Measurements from ENCODE around the gene KRTAP5-9.

Gene KRTAP5-9

DNA sequence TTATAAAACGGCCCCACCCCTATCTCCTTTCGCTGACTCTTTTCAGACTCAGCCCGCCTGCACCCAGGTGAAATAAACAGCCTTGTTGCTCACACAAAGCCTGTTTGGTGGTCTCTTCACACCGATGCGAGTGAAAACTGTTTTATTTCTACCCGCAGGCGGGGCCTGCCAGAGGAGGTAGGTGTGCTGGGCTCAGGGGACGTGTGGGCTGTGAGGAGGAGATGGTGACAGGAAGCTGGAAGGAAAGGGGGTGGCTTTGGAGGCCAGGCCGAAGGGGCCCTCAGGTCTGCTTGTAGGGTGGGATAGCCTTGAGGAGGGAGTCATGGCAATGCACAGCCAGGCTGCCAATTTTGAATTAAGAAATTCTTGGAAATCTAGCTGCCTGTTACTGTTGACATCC, 42.4 kb upstream of the KRTAP5-9 start:
- TF ChIP-seq POLR2AphosphoS5 (IDR thresholded peaks at IDR 0.05; ENCODE audit: low read depth, low read length) (no peak), TAF1 (IDR thresholded peaks at IDR 0.05; ENCODE audit: borderline replicate concordance, insufficient read depth, low read length) (no peak), FOXP2 (optimal IDR thresholded peaks at IDR 0.05; ENCODE audit: borderline replicate concordance, extremely low read depth, extremely low read length, insufficient read depth) (no peak), SIN3A (IDR thresholded peaks at IDR 0.05; ENCODE audit: borderline replicate concordance, insufficient read depth, low read length) (no peak)
- TF ChIP-seq, protein P1, sequence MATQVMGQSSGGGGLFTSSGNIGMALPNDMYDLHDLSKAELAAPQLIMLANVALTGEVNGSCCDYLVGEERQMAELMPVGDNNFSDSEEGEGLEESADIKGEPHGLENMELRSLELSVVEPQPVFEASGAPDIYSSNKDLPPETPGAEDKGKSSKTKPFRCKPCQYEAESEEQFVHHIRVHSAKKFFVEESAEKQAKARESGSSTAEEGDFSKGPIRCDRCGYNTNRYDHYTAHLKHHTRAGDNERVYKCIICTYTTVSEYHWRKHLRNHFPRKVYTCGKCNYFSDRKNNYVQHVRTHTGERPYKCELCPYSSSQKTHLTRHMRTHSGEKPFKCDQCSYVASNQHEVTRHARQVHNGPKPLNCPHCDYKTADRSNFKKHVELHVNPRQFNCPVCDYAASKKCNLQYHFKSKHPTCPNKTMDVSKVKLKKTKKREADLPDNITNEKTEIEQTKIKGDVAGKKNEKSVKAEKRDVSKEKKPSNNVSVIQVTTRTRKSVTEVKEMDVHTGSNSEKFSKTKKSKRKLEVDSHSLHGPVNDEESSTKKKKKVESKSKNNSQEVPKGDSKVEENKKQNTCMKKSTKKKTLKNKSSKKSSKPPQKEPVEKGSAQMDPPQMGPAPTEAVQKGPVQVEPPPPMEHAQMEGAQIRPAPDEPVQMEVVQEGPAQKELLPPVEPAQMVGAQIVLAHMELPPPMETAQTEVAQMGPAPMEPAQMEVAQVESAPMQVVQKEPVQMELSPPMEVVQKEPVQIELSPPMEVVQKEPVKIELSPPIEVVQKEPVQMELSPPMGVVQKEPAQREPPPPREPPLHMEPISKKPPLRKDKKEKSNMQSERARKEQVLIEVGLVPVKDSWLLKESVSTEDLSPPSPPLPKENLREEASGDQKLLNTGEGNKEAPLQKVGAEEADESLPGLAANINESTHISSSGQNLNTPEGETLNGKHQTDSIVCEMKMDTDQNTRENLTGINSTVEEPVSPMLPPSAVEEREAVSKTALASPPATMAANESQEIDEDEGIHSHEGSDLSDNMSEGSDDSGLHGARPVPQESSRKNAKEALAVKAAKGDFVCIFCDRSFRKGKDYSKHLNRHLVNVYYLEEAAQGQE (IDR thresholded peaks at IDR 0.05; ENCODE audit: insufficient read depth in 1 of 2, low read depth in 2 of 2, low read length in 2 of 2) = no peak

DNA sequence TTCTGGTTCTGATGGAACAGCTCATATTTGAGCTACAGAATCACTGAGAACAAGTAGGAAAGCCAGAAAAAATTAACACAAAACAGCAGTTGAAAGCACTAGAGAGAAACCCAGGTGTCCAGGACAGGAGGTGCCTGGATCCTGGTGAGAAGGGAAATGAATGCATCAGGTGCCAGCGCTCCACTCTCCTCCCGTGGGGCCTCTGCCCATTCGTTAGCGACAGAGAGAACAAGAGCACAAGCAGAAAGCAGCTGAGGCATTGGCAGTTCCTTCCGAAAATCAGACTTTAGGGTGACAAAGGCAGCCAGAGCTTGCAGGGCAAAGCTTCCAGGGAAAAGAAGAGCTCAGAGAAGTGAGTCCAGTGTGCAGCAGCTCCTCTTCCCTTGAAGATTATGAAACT, 41.1 kb upstream of the KRTAP5-9 start:
- TF ChIP-seq SIN3A (IDR thresholded peaks at IDR 0.05; ENCODE audit: borderline replicate concordance, insufficient read depth, low read length) (no peak), FOXP2 (optimal IDR thresholded peaks at IDR 0.05; ENCODE audit: borderline replicate concordance, extremely low read depth, extremely low read length, insufficient read depth) (no peak), POLR2AphosphoS5 (IDR thresholded peaks at IDR 0.05; ENCODE audit: low read depth, low read length) (no peak), TAF1 (IDR thresholded peaks at IDR 0.05; ENCODE audit: borderline replicate concordance, insufficient read depth, low read length) (no peak)
- TF ChIP-seq, protein P1 (IDR thresholded peaks at IDR 0.05; ENCODE audit: insufficient read depth in 1 of 2, low read depth in 2 of 2, low read length in 2 of 2) = no peak

DNA sequence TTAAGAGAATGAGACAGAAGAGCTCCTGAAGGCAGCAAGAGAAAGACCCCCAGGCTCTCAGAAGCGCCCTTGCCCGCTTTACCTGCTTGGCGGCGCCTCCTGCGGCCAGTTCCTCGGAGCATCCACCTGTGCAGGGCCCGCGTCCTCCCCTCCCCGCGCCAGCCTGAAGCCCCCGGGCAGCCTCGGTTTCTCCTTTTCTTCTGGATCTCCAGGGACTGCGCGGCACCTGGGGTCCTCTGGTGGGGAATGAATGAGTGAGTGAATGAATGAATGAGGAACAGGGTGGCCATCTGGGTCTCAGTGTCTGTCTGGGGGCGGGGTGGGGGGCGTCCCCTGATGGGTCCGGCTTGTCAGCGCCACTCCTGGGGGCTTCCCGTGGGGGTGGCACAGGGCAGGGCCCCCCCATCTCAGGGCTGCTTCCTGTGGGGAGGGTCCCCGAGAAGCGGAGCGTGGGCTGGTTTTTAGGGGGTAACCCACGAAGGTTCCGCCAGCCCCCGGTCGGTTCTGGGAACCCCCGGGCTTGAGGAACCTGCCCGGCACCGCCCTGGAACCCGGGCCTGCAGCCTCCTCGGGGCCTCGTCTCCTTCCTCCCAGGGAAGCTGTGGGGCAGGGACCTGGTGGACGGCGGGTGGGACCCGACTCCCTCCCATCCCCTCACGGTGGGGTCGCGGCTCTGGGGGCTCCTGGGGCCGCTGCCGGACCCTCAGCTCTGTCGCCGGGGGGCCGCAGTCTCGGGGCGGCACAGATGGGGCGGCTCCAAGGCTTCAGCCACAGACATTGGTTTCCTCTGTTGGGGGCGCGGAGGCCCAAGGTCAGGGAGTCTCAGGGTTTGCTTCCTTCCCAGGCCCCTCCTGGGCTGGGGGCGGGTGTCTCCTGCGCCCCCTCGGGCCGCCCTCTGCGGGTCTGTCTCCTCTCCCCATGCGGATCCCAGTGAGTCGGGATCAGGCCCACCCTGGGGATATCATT, 29.4 kb upstream of the KRTAP5-9 start:
- no peak for TF ChIP-seq SIN3A (IDR thresholded peaks at IDR 0.05; ENCODE audit: borderline replicate concordance, insufficient read depth, low read length)
- no peak for TF ChIP-seq POLR2AphosphoS5 (IDR thresholded peaks at IDR 0.05; ENCODE audit: low read depth, low read length)
- no peak for TF ChIP-seq TAF1 (IDR thresholded peaks at IDR 0.05; ENCODE audit: borderline replicate concordance, insufficient read depth, low read length)
- TF ChIP-seq, protein P1 (IDR thresholded peaks at IDR 0.05; ENCODE audit: insufficient read depth in 1 of 2, low read depth in 2 of 2, low read length in 2 of 2) = no peak
- TF ChIP-seq FOXP2 (optimal IDR thresholded peaks at IDR 0.05; ENCODE audit: borderline replicate concordance, extremely low read depth, extremely low read length, insufficient read depth) = no peak

DNA sequence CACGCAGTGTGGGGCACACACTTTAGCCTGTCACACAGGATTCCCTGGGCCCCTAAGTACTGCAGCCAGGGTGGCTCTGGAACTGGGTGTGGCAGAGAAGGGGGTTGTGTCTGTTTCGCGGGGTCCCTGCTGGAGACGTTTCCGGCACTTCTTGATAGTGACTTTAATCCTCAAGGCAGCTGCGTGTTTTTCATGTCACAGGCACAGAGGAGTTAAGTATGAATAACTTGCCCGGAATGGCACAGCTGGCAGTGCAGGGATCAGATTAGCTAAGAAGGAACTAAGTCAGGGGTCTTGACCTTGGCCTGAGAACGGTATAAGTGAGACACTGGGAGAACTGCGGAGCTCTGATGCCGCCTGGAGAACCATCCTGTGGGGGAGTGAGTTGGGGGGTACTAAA, 28.7 kb upstream of the KRTAP5-9 start:
- TF ChIP-seq SIN3A (IDR thresholded peaks at IDR 0.05; ENCODE audit: borderline replicate concordance, insufficient read depth, low read length) = no peak

DNA sequence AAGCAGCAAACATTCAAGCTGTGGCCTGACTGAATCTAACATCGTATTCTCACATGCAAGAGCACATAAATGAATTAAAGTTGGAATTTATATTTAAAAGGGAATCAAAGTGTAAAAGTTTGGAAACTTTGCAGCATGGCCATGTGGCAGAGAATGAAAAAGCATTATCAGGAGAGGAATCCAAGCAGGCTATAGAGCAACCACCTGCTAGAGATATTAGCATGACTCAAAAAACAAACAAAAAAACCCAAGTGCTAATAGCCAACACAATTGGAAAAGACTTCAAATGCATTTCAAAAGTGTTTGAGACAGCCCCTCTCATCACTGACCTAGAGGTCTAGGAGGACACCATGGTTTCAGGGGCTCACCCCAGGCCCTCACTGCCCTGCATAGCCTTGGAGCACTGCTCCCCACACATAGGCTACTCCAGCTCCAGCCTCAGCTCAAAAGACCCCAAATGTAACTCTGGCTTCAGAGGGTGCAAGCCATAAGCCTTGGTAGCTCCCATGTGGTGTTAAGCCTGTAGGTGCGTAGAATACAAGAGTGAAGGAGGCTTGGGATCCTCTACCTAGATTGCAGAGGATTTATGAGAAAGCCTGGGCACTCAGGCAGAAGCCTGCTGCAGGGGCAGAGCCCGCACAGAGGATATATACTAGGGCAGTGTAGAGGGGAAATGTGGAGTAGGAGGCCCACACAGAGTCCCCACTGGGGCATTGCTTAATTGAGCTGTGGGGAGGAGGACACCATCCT, 22.9 kb upstream of the KRTAP5-9 start:
- TF ChIP-seq FOXP2 (optimal IDR thresholded peaks at IDR 0.05; ENCODE audit: borderline replicate concordance, extremely low read depth, extremely low read length, insufficient read depth) = no peak
- no peak for TF ChIP-seq SIN3A (IDR thresholded peaks at IDR 0.05; ENCODE audit: borderline replicate concordance, insufficient read depth, low read length)
- no peak for TF ChIP-seq TAF1 (IDR thresholded peaks at IDR 0.05; ENCODE audit: borderline replicate concordance, insufficient read depth, low read length)
- no peak for TF ChIP-seq POLR2AphosphoS5 (IDR thresholded peaks at IDR 0.05; ENCODE audit: low read depth, low read length)
- TF ChIP-seq, protein P1 (IDR thresholded peaks at IDR 0.05; ENCODE audit: insufficient read depth in 1 of 2, low read depth in 2 of 2, low read length in 2 of 2) = no peak

Data from PFSK-1 (cell line).